Sigmoid colon (tissue), 7 donors: ENCODE measurements around the gene TMEM63B. TPM values are rescaled to one million over a fixed set of nuclear protein-coding genes. Genes with fewer than 3 reads are reported as not detected.

Experiments used
- DNase-seq: peaks from one replicate; pipeline ENCODE4 v3.0.0-alpha.2; 2019
- H3K27ac ChIP-seq, 4 donors: fragments of 200-600 bp; sonication (generic); one replicate each; pipeline ENCODE4 v1.5.1; 2016 to 2019; ENCODE audit warnings: mild to moderate bottlenecking in 1 of 4
- H3K27me3 ChIP-seq, 3 donors: fragments of 200-600 bp; sonication (generic); one replicate each; pipeline ENCODE4 v1.5.1; 2019; ENCODE audit warnings: mild to moderate bottlenecking in 1 of 3
- H3K36me3 ChIP-seq, 4 donors: fragments of 200-600 bp; sonication (generic); one replicate each; pipeline ENCODE4 v1.5.1; 2016 to 2019
- H3K4me1 ChIP-seq, 4 donors: fragments of 200-600 bp; sonication (generic); one replicate each; pipeline ENCODE4 v1.5.1; 2017 to 2019
- H3K4me3 ChIP-seq, 4 donors: fragments of 200-600 bp; sonication (generic); one replicate each; pipeline ENCODE4 v1.5.1; 2017 to 2019; ENCODE audit warnings: mild to moderate bottlenecking in 2 of 4, moderate library complexity in 1 of 4
- H3K9me3 ChIP-seq, 4 donors: fragments of 200-600 bp in 3 of 4; sonication (generic) in 3 of 4; one replicate each; pipeline versions ENCODE4 v1.5.1 to v1.6.1; 2013 to 2019
- EP300 ChIP-seq, 4 donors: sonication (generic); formaldehyde crosslinking; IDR thresholded peaks; one replicate each; pipeline ENCODE4 v1.6.1; 2017; ENCODE audit warnings: antibody characterized with exemption in 4 of 4
- POLR2A ChIP-seq, 2 donors: fragments of 450-650 bp; IDR thresholded peaks; one replicate each; pipeline ENCODE4 v1.6.1; 2016; ENCODE audit warnings: antibody characterized with exemption in 2 of 2, mild to moderate bottlenecking in 2 of 2, moderate library complexity in 2 of 2
- POLR2AphosphoS5 ChIP-seq, 4 donors: sonication (generic); formaldehyde crosslinking; IDR thresholded peaks; one replicate each; pipeline ENCODE4 v1.6.1; 2017; ENCODE audit warnings: antibody characterized with exemption in 4 of 4
- WGBS, 2 donors: extraction: QIAGEN DNeasy Blood & Tissue Kit; methylation state at CpG; one replicate each; pipeline ENCODE4 v1.1.7; 2013; 5-methylcytosine and 5-hydroxymethylcytosine counted together
- intact Hi-C: fragments of 100-400 bp; cut with DNase I; formaldehyde crosslinking; loops from one replicate; pipeline ENCODE4 v1.15.1; 2023
- polyA plus RNA-seq, 3 donors: library from polyadenylated mRNA; stranded (reverse); fragments of 200-250 nt; gene quantifications; one replicate each; pipeline ENCODE4 v1.2.3, GENCODE V29; 2013
- total RNA-seq, 4 donors: library from RNA; depleted of rRNA; stranded (reverse); fragments of >200 nt; gene quantifications; one replicate each; pipeline ENCODE4 v1.1.0, GENCODE V29; 2016
- TF ChIP-seq, protein P1 (sequence below), 4 experiments: fragments of 450-650 bp in 3 of 4; fragments of 200-600 bp in 1 of 4; IDR thresholded peaks; one replicate each; pipeline ENCODE4 v1.5.1; 2016 to 2019; ENCODE audit warnings: antibody characterized with exemption in 4 of 4, mild to moderate bottlenecking in 3 of 4, moderate library complexity in 2 of 4
- donor health status: healthy with polysubstance abuse.
- donor health status: Bipolar disorder and iron deficiency.
- donor health status: healthy.

Gene TMEM63B
- total and polyA plus RNA-seq, 7 donors: 9.0 to 48.5 (median 14.6) TPM

DNA sequence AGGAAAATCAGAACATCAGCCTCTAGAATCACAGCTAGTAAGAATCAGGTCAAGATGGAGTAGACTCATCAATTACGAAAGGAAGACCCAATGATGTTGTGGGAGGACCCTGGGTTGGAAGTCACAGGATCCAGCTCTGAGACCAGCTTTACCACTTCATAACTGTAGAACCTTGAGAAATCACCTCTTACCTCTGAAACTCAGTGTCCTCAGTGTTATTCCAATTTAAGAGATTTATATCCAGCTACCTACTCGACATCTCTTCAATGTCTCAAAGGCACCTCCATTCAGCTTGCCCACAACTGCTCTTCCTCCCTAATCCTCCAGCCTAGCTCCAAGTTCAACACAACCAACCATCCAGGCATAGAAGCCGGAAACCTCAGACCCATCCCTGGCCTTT, 16.4 kb upstream of the TMEM63B start:
- H3K36me3 ChIP-seq: peaks cover 6 to 90% (median 24%) of the 10 kb centered on the region in 4 donors
- H3K9me3 ChIP-seq: no peaks in the 10 kb centered on the region
- peaks cover 0 to 14% (median 2%) of the 10 kb centered on the region in 4 donors for H3K4me1 ChIP-seq
- no peak for DNase-seq
- 96 to 98% methylated on average over 3 of the region's 3 CpGs for WGBS, 2 donors
- intact Hi-C loops: no loop called here
- no peak overlapping the region for H3K27ac ChIP-seq
- no peak overlapping the region for H3K4me3 ChIP-seq
- no peaks in the 10 kb centered on the region for H3K27me3 ChIP-seq
- no peak for TF ChIP-seq POLR2AphosphoS5 (IDR thresholded peaks at IDR 0.05)
- TF ChIP-seq POLR2A (IDR thresholded peaks at IDR 0.05): no peak
- TF ChIP-seq, protein P1, sequence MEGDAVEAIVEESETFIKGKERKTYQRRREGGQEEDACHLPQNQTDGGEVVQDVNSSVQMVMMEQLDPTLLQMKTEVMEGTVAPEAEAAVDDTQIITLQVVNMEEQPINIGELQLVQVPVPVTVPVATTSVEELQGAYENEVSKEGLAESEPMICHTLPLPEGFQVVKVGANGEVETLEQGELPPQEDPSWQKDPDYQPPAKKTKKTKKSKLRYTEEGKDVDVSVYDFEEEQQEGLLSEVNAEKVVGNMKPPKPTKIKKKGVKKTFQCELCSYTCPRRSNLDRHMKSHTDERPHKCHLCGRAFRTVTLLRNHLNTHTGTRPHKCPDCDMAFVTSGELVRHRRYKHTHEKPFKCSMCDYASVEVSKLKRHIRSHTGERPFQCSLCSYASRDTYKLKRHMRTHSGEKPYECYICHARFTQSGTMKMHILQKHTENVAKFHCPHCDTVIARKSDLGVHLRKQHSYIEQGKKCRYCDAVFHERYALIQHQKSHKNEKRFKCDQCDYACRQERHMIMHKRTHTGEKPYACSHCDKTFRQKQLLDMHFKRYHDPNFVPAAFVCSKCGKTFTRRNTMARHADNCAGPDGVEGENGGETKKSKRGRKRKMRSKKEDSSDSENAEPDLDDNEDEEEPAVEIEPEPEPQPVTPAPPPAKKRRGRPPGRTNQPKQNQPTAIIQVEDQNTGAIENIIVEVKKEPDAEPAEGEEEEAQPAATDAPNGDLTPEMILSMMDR (IDR thresholded peaks at IDR 0.05): no peak
- TF ChIP-seq EP300 (IDR thresholded peaks at IDR 0.05): no peak

DNA sequence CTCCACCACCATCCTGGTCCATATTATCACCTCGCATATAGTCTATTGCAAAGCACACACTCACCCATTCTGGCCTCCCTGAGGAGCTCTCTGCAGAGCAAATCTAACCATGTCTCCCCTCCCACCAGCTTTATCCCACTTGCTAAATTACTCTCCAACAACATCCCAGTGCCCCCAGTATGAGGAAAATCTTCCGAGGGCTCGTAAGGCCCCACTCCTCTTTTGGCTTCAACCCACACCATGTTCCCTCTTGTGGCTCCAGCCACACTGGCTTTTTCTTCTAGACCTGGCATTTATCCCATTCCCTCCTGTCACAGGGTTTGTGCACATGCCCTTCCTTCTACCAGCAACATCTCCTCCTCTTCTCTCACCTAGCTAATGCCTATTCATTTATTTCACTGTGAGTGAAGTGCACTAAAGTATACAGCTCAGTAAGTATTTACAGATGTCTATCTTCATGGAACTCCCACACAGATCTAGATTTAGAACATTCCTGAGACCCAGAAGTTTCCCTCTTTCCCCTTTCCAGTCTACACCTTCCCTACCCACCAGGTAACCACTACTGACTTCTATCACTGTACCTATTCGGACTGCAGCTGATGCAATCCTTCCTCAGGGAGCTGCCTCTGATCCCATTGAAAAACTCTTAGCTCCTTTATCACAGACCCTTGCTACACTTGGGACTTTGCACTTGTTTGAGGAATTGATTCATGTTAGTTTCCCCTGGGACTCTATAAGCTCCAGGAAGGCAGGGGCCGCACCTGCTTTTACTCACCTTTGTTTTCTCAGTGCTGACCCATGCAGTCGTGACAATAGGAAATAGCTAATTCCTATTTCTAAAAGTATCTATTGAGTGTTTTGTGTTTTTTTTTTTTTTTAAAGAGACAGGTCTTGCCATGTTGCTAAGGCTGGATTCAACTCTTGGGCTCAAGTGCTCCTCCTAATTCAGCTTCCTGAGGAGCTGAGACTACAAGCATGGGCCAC, 15.6 kb upstream of the TMEM63B start:
- intact Hi-C loops: no loop called here
- Histone ChIP-seq H3K36me3 (peaks cover 6 to 85% (median 24%) of the 10 kb centered on the region in 4 donors), H3K4me1 (peaks cover 0 to 17% (median 9%) of the 10 kb centered on the region in 4 donors), H3K4me3 (no peak overlapping the region), H3K9me3 (no peaks in the 10 kb centered on the region), H3K27ac (no peak overlapping the region), H3K27me3 (no peaks in the 10 kb centered on the region)
- DNase-seq: no peak
- 48 to 76% methylated on average over 6 of the region's 6 CpGs for WGBS, 2 donors
- TF ChIP-seq, protein P1 (IDR thresholded peaks at IDR 0.05): no peak
- no peak for TF ChIP-seq POLR2AphosphoS5 (IDR thresholded peaks at IDR 0.05)
- TF ChIP-seq EP300 (IDR thresholded peaks at IDR 0.05): no peak
- TF ChIP-seq POLR2A (IDR thresholded peaks at IDR 0.05): no peak

DNA sequence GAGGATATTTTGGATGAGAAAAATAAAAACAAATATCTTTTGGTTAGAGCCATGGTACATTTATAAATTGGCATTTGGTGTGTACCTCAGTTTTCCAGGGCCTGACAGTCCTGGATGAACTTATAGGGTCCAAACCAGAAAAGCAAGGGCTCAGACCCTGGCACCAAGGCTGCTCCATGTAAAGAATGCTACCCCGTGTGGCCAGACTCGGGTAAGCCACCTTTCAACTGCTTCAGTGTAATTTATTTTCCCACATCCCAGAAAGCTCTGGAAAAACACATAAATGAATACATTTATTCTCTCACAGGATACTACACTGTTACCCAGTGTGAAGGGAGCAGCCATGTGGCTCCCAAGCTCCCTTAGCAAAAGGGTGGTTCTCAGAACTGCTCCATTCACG, 13.9 kb upstream of the TMEM63B start:
- no peak overlapping the region for H3K27ac ChIP-seq
- H3K36me3 ChIP-seq: peaks cover 6 to 69% (median 24%) of the 10 kb centered on the region in 4 donors
- intact Hi-C loops: no loop called here
- no peak for DNase-seq
- TF ChIP-seq POLR2A (IDR thresholded peaks at IDR 0.05) (no peak), EP300 (IDR thresholded peaks at IDR 0.05) (no peak), POLR2AphosphoS5 (IDR thresholded peaks at IDR 0.05) (no peak)
- TF ChIP-seq, protein P1 (IDR thresholded peaks at IDR 0.05): no peak
- no peaks in the 10 kb centered on the region for H3K9me3 ChIP-seq
- no peak overlapping the region for H3K4me3 ChIP-seq
- 38 to 74% methylated on average over 3 of the region's 3 CpGs for WGBS, 2 donors
- peaks cover 0 to 29% (median 18%) of the 10 kb centered on the region in 4 donors for H3K4me1 ChIP-seq
- H3K27me3 ChIP-seq: no peaks in the 10 kb centered on the region

DNA sequence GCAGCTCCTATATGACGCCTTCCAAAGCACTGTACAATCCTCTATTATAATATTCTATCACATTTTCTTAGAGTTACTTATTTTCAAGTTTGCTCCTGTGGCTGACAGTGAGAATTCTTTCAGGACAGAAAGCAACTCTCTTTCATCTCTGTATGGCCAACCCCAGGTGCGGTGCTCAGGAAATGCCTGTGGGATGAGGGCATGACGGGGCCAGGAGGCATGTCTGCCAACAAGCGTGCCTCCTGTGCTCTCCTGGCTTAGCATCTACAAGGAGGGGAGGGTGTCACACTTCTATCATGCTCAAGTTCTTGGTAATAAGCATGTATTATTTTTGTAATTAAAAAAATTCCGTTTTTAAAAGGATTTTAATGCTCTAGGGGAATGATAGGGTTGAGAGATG, 11.5 kb upstream of the TMEM63B start:
- H3K27ac ChIP-seq: peak overlapping the region in 1 of 4 donors; percentile 67
- no peaks in the 10 kb centered on the region for H3K27me3 ChIP-seq
- no peak for DNase-seq
- peaks cover 6 to 47% (median 19%) of the 10 kb centered on the region in 4 donors for H3K36me3 ChIP-seq
- intact Hi-C loops: no loop called here
- TF ChIP-seq POLR2AphosphoS5 (IDR thresholded peaks at IDR 0.05): no peak
- TF ChIP-seq, protein P1 (IDR thresholded peaks at IDR 0.05): no peak
- no peak for TF ChIP-seq EP300 (IDR thresholded peaks at IDR 0.05)
- TF ChIP-seq POLR2A (IDR thresholded peaks at IDR 0.05): no peak
- 81 to 88% methylated on average over 5 of the region's 5 CpGs for WGBS, 2 donors
- H3K4me1 ChIP-seq: peaks cover 0 to 48% (median 32%) of the 10 kb centered on the region in 4 donors
- H3K4me3 ChIP-seq: no peak overlapping the region
- H3K9me3 ChIP-seq: no peaks in the 10 kb centered on the region
